ENCODE measurements around the gene C1QTNF7.

GRCh38 chr4:15378493-15378892 is 49.3 kb upstream of the C1QTNF7 start:
- TF ChIP-seq ZFP30 (CRISPR knock-in tag; IDR thresholded peaks at IDR 0.05), result no peak
- TF ChIP-seq BACH2 (CRISPR knock-in tag; IDR thresholded peaks at IDR 0.05; ENCODE audit: borderline replicate concordance), result no peak
- no peak for TF ChIP-seq ARNTL (CRISPR knock-in tag; IDR thresholded peaks at IDR 0.05; ENCODE audit: borderline replicate concordance, low read depth)
- no peak for TF ChIP-seq ZNF565 (CRISPR knock-in tag; conservative IDR thresholded peaks at IDR 0.05; ENCODE audit: low read depth)
- no peak for TF ChIP-seq ZFP3 (CRISPR knock-in tag; IDR thresholded peaks at IDR 0.05)
- TF ChIP-seq, protein P1, sequence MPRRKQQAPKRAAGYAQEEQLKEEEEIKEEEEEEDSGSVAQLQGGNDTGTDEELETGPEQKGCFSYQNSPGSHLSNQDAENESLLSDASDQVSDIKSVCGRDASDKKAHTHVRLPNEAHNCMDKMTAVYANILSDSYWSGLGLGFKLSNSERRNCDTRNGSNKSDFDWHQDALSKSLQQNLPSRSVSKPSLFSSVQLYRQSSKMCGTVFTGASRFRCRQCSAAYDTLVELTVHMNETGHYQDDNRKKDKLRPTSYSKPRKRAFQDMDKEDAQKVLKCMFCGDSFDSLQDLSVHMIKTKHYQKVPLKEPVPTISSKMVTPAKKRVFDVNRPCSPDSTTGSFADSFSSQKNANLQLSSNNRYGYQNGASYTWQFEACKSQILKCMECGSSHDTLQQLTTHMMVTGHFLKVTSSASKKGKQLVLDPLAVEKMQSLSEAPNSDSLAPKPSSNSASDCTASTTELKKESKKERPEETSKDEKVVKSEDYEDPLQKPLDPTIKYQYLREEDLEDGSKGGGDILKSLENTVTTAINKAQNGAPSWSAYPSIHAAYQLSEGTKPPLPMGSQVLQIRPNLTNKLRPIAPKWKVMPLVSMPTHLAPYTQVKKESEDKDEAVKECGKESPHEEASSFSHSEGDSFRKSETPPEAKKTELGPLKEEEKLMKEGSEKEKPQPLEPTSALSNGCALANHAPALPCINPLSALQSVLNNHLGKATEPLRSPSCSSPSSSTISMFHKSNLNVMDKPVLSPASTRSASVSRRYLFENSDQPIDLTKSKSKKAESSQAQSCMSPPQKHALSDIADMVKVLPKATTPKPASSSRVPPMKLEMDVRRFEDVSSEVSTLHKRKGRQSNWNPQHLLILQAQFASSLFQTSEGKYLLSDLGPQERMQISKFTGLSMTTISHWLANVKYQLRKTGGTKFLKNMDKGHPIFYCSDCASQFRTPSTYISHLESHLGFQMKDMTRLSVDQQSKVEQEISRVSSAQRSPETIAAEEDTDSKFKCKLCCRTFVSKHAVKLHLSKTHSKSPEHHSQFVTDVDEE (CRISPR knock-in tag; IDR thresholded peaks at IDR 0.05), result no peak
- TF ChIP-seq ZNF70 (CRISPR knock-in tag; IDR thresholded peaks at IDR 0.05), result no peak
- no peak for TF ChIP-seq ESRRG (CRISPR knock-in tag; IDR thresholded peaks at IDR 0.05)
- TF ChIP-seq PATZ1 (CRISPR knock-in tag; IDR thresholded peaks at IDR 0.05; ENCODE audit: borderline replicate concordance), result no peak
- TF ChIP-seq, protein P2, sequence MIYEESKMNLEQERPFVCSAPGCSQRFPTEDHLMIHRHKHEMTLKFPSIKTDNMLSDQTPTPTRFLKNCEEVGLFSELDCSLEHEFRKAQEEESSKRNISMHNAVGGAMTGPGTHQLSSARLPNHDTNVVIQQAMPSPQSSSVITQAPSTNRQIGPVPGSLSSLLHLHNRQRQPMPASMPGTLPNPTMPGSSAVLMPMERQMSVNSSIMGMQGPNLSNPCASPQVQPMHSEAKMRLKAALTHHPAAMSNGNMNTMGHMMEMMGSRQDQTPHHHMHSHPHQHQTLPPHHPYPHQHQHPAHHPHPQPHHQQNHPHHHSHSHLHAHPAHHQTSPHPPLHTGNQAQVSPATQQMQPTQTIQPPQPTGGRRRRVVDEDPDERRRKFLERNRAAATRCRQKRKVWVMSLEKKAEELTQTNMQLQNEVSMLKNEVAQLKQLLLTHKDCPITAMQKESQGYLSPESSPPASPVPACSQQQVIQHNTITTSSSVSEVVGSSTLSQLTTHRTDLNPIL (CRISPR knock-in tag; IDR thresholded peaks at IDR 0.05; ENCODE audit: low read depth), result no peak
- no peak for TF ChIP-seq TOX (CRISPR knock-in tag; IDR thresholded peaks at IDR 0.05; ENCODE audit: borderline replicate concordance)
- no peak for TF ChIP-seq TCF4 (CRISPR knock-in tag; IDR thresholded peaks at IDR 0.05; ENCODE audit: borderline replicate concordance)

Measured in SK-N-SH treated with all-trans-retinoic acid at 6 μM for 48 hours (cell line).